ENCODE data around the gene DDX53.

Gene DDX53

DNA sequence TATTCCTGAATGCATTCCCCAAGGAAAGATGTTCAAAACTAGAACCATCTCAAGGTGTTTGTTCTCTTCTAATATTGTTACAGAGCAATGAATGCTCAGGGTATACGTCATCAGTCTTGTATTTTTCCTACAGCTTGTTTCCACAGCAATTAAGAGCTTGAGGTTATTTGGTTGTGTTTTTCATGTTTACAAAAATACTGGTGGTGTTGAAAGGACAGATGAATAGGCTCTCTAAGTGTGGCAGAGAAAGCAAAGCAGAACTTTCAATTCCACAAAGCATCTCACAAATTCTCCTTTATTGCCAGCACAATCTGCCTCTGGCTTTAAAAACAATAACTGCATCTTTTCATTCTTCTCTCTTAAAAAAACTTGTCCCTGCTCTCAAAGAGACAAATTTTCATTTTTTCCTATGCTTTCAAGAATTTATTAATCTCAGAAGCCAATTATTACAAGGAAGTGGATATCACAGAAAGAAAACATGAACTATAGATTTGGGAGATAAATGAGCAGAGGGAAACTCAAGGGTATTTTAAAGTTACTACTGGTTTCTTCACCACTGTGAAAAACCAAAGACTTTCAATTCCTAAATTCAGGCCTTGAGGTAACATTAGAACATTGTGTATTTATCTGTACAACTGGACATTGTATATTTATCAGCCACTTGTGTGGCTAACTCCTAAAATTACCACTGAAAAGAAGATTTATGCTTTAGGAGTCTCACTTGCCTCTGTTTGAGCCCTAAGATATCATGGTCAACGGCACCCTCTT lies 49.2 kb downstream of the DDX53 start:
- DNase-seq (ENCODE audit: low read depth in 1 of 2, low spot score in 1 of 2): no peak

DNA sequence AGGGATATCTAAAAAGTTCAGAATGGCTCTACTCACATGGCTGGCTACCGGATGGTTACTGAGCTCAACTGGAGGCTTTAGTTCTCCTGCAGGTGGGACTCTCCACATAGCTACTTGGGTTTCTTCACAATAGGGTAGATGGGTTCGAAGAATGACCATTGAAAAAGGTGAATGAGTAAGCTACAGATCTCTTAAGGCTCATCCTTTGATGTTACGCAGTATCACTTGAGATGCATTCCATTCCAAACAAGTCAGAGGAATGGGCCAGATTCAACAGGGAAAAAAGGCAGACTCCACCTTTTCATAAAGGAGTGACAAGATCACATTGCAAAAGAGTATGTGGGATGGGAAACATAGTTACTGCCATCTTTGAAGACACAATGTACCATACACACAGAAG lies 52.6 kb downstream of the DDX53 start:
- no peak for DNase-seq (ENCODE audit: low read depth in 1 of 2, low spot score in 1 of 2)
